A549 (cell line): ENCODE measurements around the gene LRP1.

ENCODE experiments used
- ELK1 ChIP-seq: fragments of 150-350 bp; IDR thresholded peaks from 2 replicates; pipeline ENCODE4 v1.6.1; 2014; ENCODE audit warnings: low read depth, mild to moderate bottlenecking, low read length
- MAX ChIP-seq: IDR thresholded peaks from 2 replicates; pipeline ENCODE4 v1.6.1; 2012
- PBX3 ChIP-seq: IDR thresholded peaks from 2 replicates; pipeline ENCODE4 v1.6.1; 2012

GRCh38 chr12:57165741-57166140 lies 37.5 kb downstream of the LRP1 start:
- TF ChIP-seq MAX, result peak; percentile 64
- TF ChIP-seq ELK1, result no peak
- no peak for TF ChIP-seq PBX3
